Posterior vena cava (tissue), 2 donors: Measurements from ENCODE around the gene MAPK8IP2. TPM values are rescaled to one million over a fixed set of nuclear protein-coding genes. Genes with fewer than 3 reads are reported as not detected.
"Not testable (repeated sequence)": the region's sequence is repeated elsewhere in the genome, so short reads cannot be mapped to it uniquely, and the experiment has no call there.

Experiments
- DNase-seq: peaks from one replicate; pipeline ENCODE4 v3.0.0-alpha.2; 2020; ENCODE audit warnings: low spot score
- intact Hi-C, 2 donors: fragments of 100-400 bp; cut with DNase I; formaldehyde crosslinking; loops; one replicate each; pipeline versions ENCODE4 v1.14.1 to v1.14.2; 2022 to 2023
- total RNA-seq, 2 donors: library from RNA; stranded (reverse); fragmentation: NEBNext Ultra II Directional; extraction: Animal tissue kit (Norgen Biotek cat#: 25700); gene quantifications; one replicate each; pipeline ENCODE4 v1.2.1, GENCODE V29; 2021
- donor health status: DM: yes; HTN: yes; CAD: no.
- donor health status: DM: yes; HTN: yes; CAD: no.

MAPK8IP2 gene
- total RNA-seq, 2 donors from 2014 or later: 0.24 to 0.56 TPM

GRCh38 chr22:50657925-50658324 lies 57.3 kb downstream of the MAPK8IP2 start:
- DNase-seq: no peak
- intact Hi-C loops: no loop called here

- intact Hi-C loops, DNase-seq: not testable (repeated sequence)
These were observed 59.1 kb downstream of the MAPK8IP2 start for GRCh38 chr22:50659711-50660110.

DNA sequence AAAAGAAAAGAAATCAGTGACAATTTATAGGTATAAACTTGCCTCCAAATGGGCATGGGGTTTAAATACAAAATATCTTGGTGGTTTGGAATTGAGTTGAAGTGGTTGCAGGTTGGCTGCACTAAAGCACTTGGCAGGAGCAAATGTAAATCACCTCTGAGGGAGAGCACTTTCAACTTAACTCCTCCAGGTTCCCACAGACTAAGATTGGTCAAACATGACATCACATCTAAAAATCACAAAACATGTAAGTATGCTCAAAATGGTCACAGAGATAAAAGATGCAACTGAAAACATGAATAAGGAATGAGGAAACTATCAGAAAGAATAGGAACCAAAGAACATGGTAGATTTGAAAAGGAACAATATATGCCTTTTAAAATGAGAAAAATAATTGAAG lies 59.7 kb downstream of the MAPK8IP2 start:
- no peak for DNase-seq
- intact Hi-C loops: no loop called here

Other genes with a start within 250 kb of the MAPK8IP2 start
- gene SBF1, start 125.8 kb upstream of the MAPK8IP2 start, total RNA-seq: 10 to 100 TPM; 58.5 to 83.8 TPM
- gene ADM2, start 119.2 kb upstream of the MAPK8IP2 start, total RNA-seq: under 1 TPM; 0.14 to 0.56 TPM
- not detected for gene MIOX, start 113.9 kb upstream of the MAPK8IP2 start, total RNA-seq
- gene LMF2, start 93.1 kb upstream of the MAPK8IP2 start, total RNA-seq: 10 to 100 TPM; 39.0 to 53.3 TPM
- gene NCAPH2, start 92.6 kb upstream of the MAPK8IP2 start, total RNA-seq: 10 to 100 TPM; 32.1 to 32.7 TPM
- 1 to 10 TPM in 1 of 2 donors, not detected in 1; 2.6 TPM for gene SCO2, start 75.2 kb upstream of the MAPK8IP2 start, total RNA-seq
- gene TYMP, start 70.8 kb upstream of the MAPK8IP2 start, total RNA-seq: 10 to 100 TPM; 52.8 to 63.8 TPM
- under 1 TPM; 0.14 to 0.28 TPM for gene KLHDC7B, start 54.9 kb upstream of the MAPK8IP2 start, total RNA-seq
- gene SYCE3, start 37.9 kb upstream of the MAPK8IP2 start, total RNA-seq: not detected
- gene CPT1B, start 22.4 kb upstream of the MAPK8IP2 start, total RNA-seq: 1 to 10 TPM; 6.0 to 8.1 TPM
- 10 to 100 TPM; 30.1 to 31.6 TPM for gene CHKB, start 17.9 kb upstream of the MAPK8IP2 start, total RNA-seq
- 10 to 100 TPM; 21.8 to 29.4 TPM for gene ARSA, start 27.4 kb downstream of the MAPK8IP2 start, total RNA-seq
- gene SHANK3, start 72.0 kb downstream of the MAPK8IP2 start, total RNA-seq: 10 to 100 TPM; 24.2 to 34.4 TPM
- gene ACR, start 137.4 kb downstream of the MAPK8IP2 start, total RNA-seq: 1 to 10 TPM in 1 of 2 donors, under 1 TPM in 1; 0.65 to 2.6 TPM
- gene RABL2B, start 182.8 kb downstream of the MAPK8IP2 start, total RNA-seq: 10 to 100 TPM; 15.9 to 19.2 TPM